ENCODE data around the gene RNF213. TPM values are rescaled to one million over a fixed set of nuclear protein-coding genes. Genes with fewer than 3 reads are reported as not detected.

The RNF213 gene
- total and polyA plus RNA-seq, 4 donors = 18.2 to 104 (median 33.5) TPM

DNA sequence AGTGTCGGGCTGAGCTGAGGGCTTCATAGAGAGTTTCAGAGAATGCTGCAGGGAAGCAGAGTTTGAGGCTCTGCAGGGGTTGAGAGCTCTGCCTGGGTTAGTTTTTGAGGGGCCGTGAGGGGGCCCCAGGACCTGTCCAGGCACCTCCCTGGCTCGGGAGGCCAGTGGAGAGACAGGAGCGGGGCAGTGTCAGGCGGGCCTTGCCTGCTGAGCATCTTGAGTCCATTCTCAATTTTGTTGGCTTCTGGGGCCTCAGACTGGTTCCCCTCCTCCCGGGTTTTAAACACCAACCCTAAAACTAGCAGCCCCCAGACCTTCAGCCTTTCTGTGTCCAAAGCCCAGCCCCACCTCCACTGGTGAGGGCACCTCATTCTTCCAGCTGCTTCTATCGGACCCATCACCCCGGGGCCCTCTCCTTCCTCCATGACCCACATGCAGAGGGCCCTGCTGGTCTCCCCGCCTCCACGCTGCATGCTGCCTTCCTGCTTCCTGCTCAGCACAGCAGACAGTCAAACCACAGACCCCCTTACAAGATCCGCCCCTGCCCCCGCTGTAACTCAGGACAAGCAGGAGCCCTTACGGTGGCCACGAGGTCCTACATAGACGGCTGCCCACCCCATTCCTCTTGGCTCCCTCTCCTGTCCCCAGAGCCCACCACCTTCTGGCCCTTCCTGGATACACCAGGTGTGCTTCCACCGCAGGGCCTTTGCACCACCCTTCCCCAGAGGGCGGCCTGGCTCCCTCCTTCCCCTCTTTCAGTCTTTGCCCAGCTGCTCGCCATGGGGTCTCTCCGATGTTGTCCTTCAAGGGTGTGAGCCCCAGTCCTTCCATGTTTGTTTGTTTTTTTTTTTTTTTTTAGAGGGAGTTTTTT lies 3.8 kb downstream of the RNF213 start:
- Histone ChIP-seq H3K4me1 (ENCODE audit: control insufficient read depth in 4 of 4, insufficient read depth in 4 of 4, low read length in 3 of 4) (peaks cover 14 to 40% (median 33%) of the 10 kb centered on the region in 4 donors), H3K27ac (ENCODE audit: low read depth in 1 of 2, low read length in 2 of 2) (peak overlapping the region; percentile 99 to 100), H3K4me3 (ENCODE audit: low read depth in 1 of 3, low read length in 3 of 3) (peak overlapping the region; percentile 43 to 66 (median 54)), H3K27me3 (ENCODE audit: control insufficient read depth in 4 of 4, insufficient read depth in 4 of 4, low read length in 3 of 4) (no peaks in the 10 kb centered on the region), H3K9me3 (ENCODE audit: control insufficient read depth in 4 of 4, low read length in 3 of 4) (no peaks in the 10 kb centered on the region), H3K9ac (ENCODE audit: low read depth in 1 of 2, low read length in 2 of 2) (peak overlapping the region; percentile 22 to 76), H3K36me3 (ENCODE audit: control insufficient read depth in 4 of 4, insufficient read depth in 3 of 4, low read depth in 1 of 4, low read length in 3 of 4) (peaks cover 2 to 11% (median 8%) of the 10 kb centered on the region in 4 donors)
- 68% methylated on average over 19 of the region's 19 CpGs for WGBS
- no peak for TF ChIP-seq HNF4A (conservative IDR thresholded peaks at IDR 0.05)
- TF ChIP-seq RXRA (IDR thresholded peaks at IDR 0.05) = no peak
- TF ChIP-seq HNF4G (IDR thresholded peaks at IDR 0.05) = no peak
- no peak for TF ChIP-seq RAD21 (IDR thresholded peaks at IDR 0.05)
- TF ChIP-seq FOXA1 (IDR thresholded peaks at IDR 0.05) = no peak
- no peak for TF ChIP-seq ATF3 (IDR thresholded peaks at IDR 0.05)
- no peak for TF ChIP-seq TAF1 (conservative IDR thresholded peaks at IDR 0.05)
- TF ChIP-seq YY1 (IDR thresholded peaks at IDR 0.05) = no peak
- TF ChIP-seq, protein P1, sequence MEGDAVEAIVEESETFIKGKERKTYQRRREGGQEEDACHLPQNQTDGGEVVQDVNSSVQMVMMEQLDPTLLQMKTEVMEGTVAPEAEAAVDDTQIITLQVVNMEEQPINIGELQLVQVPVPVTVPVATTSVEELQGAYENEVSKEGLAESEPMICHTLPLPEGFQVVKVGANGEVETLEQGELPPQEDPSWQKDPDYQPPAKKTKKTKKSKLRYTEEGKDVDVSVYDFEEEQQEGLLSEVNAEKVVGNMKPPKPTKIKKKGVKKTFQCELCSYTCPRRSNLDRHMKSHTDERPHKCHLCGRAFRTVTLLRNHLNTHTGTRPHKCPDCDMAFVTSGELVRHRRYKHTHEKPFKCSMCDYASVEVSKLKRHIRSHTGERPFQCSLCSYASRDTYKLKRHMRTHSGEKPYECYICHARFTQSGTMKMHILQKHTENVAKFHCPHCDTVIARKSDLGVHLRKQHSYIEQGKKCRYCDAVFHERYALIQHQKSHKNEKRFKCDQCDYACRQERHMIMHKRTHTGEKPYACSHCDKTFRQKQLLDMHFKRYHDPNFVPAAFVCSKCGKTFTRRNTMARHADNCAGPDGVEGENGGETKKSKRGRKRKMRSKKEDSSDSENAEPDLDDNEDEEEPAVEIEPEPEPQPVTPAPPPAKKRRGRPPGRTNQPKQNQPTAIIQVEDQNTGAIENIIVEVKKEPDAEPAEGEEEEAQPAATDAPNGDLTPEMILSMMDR (IDR thresholded peaks at IDR 0.05; ENCODE audit: low read depth, low read length, missing input control) = no peak
- no peak for TF ChIP-seq SP1 (IDR thresholded peaks at IDR 0.05)
- TF ChIP-seq JUND (IDR thresholded peaks at IDR 0.05) = no peak
- TF ChIP-seq MAX (IDR thresholded peaks at IDR 0.05) = no peak
- TF ChIP-seq EGR1 (IDR thresholded peaks at IDR 0.05; ENCODE audit: low read depth in 2 of 2) = no peak
- TF ChIP-seq FOXA2 (IDR thresholded peaks at IDR 0.05) = no peak
- TF ChIP-seq NR2F2 (IDR thresholded peaks at IDR 0.05) = no peak
- no peak for TF ChIP-seq REST (IDR thresholded peaks at IDR 0.05)
- TF ChIP-seq GABPA (IDR thresholded peaks at IDR 0.05 in 1 of 2, conservative IDR thresholded peaks at IDR 0.05 in 1 of 2) = no peak
- no peak for TF ChIP-seq ZBTB33 (IDR thresholded peaks at IDR 0.05)
- no peak for DNase-seq (ENCODE audit: low spot score)

Data from liver (tissue), 9 donors.